Natural killer cell (primary cell): ENCODE results near the gene FRMD3. TPM values are rescaled to one million over a fixed set of nuclear protein-coding genes. Genes with fewer than 3 reads are reported as not detected.

Source experiments
- ATAC-seq, 3 donors: fragments of 150-1000 bp in 2 of 3; fragments of 200-7000 bp in 1 of 3; cut with Tn5 transposase; 1 replicate in 1 of 3; 2 replicates in 2 of 3; pipeline ENCODE4 v1.10.0; 2021; ENCODE audit warnings: mild to moderate bottlenecking in 2 of 3, moderate library complexity in 2 of 3
- DNase-seq, 2 donors: peaks; one replicate each; pipeline versions ENCODE4 v3.0.0 to v3.0.0-alpha.2; 2013 to 2021; ENCODE audit warnings: mixed read lengths in 1 of 2
- H3K27ac ChIP-seq: one replicate; pipeline ENCODE4 v1.5.1; 2013; ENCODE audit warnings: mild to moderate bottlenecking, low read length
- H3K27me3 ChIP-seq: one replicate; pipeline ENCODE4 v1.6.1; 2013; ENCODE audit warnings: low read length; ENCODE audit not compliant: control insufficient read depth, insufficient read depth
- H3K36me3 ChIP-seq: one replicate; pipeline ENCODE4 v1.6.1; 2013; ENCODE audit warnings: low read length; ENCODE audit not compliant: control insufficient read depth, insufficient read depth
- H3K4me1 ChIP-seq: one replicate; pipeline ENCODE4 v1.6.1; 2013; ENCODE audit warnings: low read length; ENCODE audit not compliant: control insufficient read depth, insufficient read depth
- H3K4me3 ChIP-seq: one replicate; pipeline ENCODE4 v1.5.1; 2013; ENCODE audit warnings: low read length
- H3K9me3 ChIP-seq: one replicate; pipeline ENCODE4 v1.6.1; 2013; ENCODE audit warnings: low read length; ENCODE audit not compliant: control insufficient read depth, insufficient read depth
- H3K27ac Mint-ChIP-seq, 2 donors: one replicate each; pipeline ENCODE4 v1.8.0; 2022; ENCODE audit warnings: mild to moderate bottlenecking in 2 of 2, mixed read lengths in 2 of 2, moderate library complexity in 1 of 2
- H3K27me3 Mint-ChIP-seq, 2 donors: one replicate each; pipeline ENCODE4 v1.8.0; 2022; ENCODE audit warnings: low read depth in 2 of 2, mixed read lengths in 2 of 2
- H3K36me3 Mint-ChIP-seq: one replicate; pipeline ENCODE4 v1.8.0; 2022; ENCODE audit warnings: mixed read lengths
- H3K4me1 Mint-ChIP-seq, 2 donors: one replicate each; pipeline ENCODE4 v1.8.0; 2022; ENCODE audit warnings: mixed read lengths in 2 of 2
- H3K4me3 Mint-ChIP-seq: one replicate; pipeline ENCODE4 v1.8.0; 2022; ENCODE audit warnings: mild to moderate bottlenecking, moderate library complexity, mixed read lengths
- H3K9me3 Mint-ChIP-seq, 2 donors: one replicate each; pipeline ENCODE4 v1.8.0; 2022; ENCODE audit warnings: mixed read lengths in 2 of 2
- WGBS: methylation state at CpG from one replicate; pipeline ENCODE4 v1.1.7; 2013; ENCODE audit warnings: missing lambda C conversion rate; ENCODE audit not compliant: insufficient coverage; 5-methylcytosine and 5-hydroxymethylcytosine counted together
- intact Hi-C: fragments of 100-400 bp; cut with micrococcal nuclease; formaldehyde crosslinking; loops from one replicate; pipeline ENCODE4 v1.14.2; 2022
- total RNA-seq, 4 donors: library from RNA; stranded (reverse); fragments of 120-200 nt in 1 of 4; gene quantifications; one replicate each; pipeline versions ENCODE4 v1.2.3 to v1.2.4, GENCODE V29; 2013 to 2022
- TF ChIP-seq, protein P1 (sequence below): fragments of 200-600 bp; IDR thresholded peaks from one replicate; pipeline ENCODE4 v1.8.0; 2022; ENCODE audit warnings: antibody characterized with exemption

The FRMD3 gene
- total RNA-seq, 3 donors from 2014 or later (not counting 1 experiment from before 2014, with no cell fraction given): 1.2 to 2.4 (median 2.1) TPM

DNA sequence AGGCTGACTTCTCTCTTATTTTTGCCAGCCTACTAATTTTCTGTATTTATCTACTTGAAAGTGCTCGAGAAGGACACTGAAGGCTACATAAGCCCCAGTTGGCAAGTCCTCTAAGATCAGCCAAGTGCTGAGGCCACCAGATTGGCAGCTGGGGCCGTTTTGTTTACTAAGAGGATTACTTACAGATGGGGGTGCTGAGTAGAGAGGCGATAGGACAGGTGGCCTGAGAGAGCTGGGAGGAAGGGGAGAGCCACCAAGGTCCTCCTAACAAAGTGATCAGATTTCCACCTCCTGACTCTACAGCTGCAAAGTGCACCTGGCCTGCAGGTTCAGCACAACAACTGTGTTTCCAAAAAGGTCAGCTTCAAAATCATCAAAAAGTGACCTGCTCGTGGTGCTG, 32.9 kb downstream of the FRMD3 start:
- Histone ChIP-seq H3K9me3 (no peaks in the 10 kb centered on the region), H3K27me3 (no peaks in the 10 kb centered on the region), H3K36me3 (no peaks in the 10 kb centered on the region), H3K27ac (no peak overlapping the region), H3K4me1 (peaks cover 9% of the 10 kb centered on the region), H3K4me3 (no peak overlapping the region)
- TF ChIP-seq, protein P1, sequence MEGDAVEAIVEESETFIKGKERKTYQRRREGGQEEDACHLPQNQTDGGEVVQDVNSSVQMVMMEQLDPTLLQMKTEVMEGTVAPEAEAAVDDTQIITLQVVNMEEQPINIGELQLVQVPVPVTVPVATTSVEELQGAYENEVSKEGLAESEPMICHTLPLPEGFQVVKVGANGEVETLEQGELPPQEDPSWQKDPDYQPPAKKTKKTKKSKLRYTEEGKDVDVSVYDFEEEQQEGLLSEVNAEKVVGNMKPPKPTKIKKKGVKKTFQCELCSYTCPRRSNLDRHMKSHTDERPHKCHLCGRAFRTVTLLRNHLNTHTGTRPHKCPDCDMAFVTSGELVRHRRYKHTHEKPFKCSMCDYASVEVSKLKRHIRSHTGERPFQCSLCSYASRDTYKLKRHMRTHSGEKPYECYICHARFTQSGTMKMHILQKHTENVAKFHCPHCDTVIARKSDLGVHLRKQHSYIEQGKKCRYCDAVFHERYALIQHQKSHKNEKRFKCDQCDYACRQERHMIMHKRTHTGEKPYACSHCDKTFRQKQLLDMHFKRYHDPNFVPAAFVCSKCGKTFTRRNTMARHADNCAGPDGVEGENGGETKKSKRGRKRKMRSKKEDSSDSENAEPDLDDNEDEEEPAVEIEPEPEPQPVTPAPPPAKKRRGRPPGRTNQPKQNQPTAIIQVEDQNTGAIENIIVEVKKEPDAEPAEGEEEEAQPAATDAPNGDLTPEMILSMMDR: no peak
- H3K36me3 Mint-ChIP-seq: no peaks in the 10 kb centered on the region
- peaks cover 23 to 25% of the 10 kb centered on the region in 2 donors for H3K4me1 Mint-ChIP-seq
- H3K27ac Mint-ChIP-seq: no peak overlapping the region
- no peak for DNase-seq
- no peaks in the 10 kb centered on the region for H3K9me3 Mint-ChIP-seq
- no peaks in the 10 kb centered on the region for H3K27me3 Mint-ChIP-seq
- 73% methylated on average over 4 of the region's 4 CpGs for WGBS
- intact Hi-C loops: no loop called here
- no peak overlapping the region for H3K4me3 Mint-ChIP-seq
- ATAC-seq: no peak

DNA sequence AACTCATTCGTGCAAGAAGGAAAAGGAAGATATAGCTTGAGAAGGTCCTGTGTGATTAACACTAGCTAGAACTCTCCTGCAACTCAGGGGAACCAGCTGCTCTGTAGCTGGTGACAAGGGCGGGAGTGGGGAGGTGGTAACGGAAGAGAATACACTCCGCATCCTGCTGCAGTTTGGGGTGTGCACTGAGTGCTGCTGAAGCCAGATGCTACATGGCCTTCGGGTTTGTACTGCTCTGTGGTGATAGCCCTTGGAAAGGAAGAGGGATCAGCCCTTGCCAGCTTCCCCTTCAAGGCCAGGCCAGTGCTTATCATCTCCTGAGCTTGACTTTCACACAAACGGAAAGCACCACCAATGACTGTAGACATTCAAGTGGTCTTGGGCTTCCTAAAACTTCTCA, 34.3 kb downstream of the FRMD3 start:
- H3K27me3 ChIP-seq: no peaks in the 10 kb centered on the region
- TF ChIP-seq, protein P1: no peak
- H3K4me3 ChIP-seq: no peak overlapping the region
- DNase-seq (no peak), ATAC-seq (no peak)
- H3K4me1 Mint-ChIP-seq: peaks cover 13% of the 10 kb centered on the region in 2 donors
- no peak overlapping the region for H3K27ac Mint-ChIP-seq
- no peaks in the 10 kb centered on the region for H3K9me3 ChIP-seq
- H3K36me3 ChIP-seq: no peaks in the 10 kb centered on the region
- H3K4me1 ChIP-seq: peaks cover 9% of the 10 kb centered on the region
- intact Hi-C loops: no loop called here
- H3K9me3 Mint-ChIP-seq: no peaks in the 10 kb centered on the region
- H3K4me3 Mint-ChIP-seq: no peak overlapping the region
- peaks cover 0 to 10% of the 10 kb centered on the region in 2 donors for H3K27me3 Mint-ChIP-seq
- H3K36me3 Mint-ChIP-seq: no peaks in the 10 kb centered on the region
- WGBS: 85% methylated on average over 6 of the region's 6 CpGs
- no peak overlapping the region for H3K27ac ChIP-seq

DNA sequence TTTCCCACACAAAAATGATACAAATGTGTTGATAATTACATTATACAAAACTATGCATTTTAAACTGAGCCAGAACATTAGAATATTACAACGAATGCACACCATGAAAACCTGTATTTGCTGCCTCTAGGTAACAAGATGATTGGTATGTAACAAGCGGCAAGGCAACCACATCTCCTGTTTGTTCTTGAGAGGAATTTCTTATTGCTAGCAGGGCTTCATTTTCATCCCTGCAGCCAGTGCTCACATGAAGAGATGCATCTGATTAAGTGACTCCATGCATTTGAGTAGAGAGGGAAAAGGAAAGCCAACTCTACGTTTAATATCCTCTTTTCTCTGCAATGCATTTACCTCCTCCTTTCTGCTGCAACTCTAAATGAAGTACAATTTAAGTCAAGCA, 36.6 kb downstream of the FRMD3 start:
- Histone ChIP-seq H3K4me1 (no peaks in the 10 kb centered on the region), H3K4me3 (no peak overlapping the region), H3K27ac (no peak overlapping the region), H3K9me3 (no peaks in the 10 kb centered on the region), H3K36me3 (no peaks in the 10 kb centered on the region), H3K27me3 (no peaks in the 10 kb centered on the region)
- no peak overlapping the region for H3K4me3 Mint-ChIP-seq
- peaks cover 0 to 18% of the 10 kb centered on the region in 2 donors for H3K27me3 Mint-ChIP-seq
- no peak overlapping the region for H3K27ac Mint-ChIP-seq
- intact Hi-C loops: no loop called here
- no peaks in the 10 kb centered on the region for H3K36me3 Mint-ChIP-seq
- ATAC-seq (no peak), DNase-seq (no peak)
- no peaks in the 10 kb centered on the region for H3K9me3 Mint-ChIP-seq
- TF ChIP-seq, protein P1: no peak
- 100% methylated on average over 2 of the region's 3 CpGs for whole genome bisulfite sequencing
- no peaks in the 10 kb centered on the region for H3K4me1 Mint-ChIP-seq

DNA sequence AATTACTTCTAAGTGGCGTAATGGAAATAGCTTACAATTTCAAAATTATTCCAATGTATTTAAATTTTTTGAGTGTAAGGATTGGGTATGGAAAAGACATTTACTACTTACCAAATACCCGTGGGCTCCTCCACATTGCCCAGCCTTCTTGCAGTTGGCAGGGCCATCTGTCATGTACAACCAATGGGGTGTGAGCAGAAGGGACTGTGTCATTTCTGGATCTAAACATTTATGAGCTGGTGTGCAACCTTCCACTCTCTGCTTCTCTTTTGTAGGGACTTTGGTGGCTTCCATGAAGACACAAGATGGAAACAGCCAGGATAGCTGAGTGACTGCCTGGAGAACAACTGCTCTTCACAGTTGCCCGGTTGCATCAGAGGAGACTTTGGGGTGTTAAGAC, 40.8 kb downstream of the FRMD3 start:
- no peaks in the 10 kb centered on the region for H3K9me3 ChIP-seq
- no peak overlapping the region for H3K27ac ChIP-seq
- Mint-ChIP-seq H3K36me3 (no peaks in the 10 kb centered on the region), H3K27me3 (peaks cover 3 to 18% of the 10 kb centered on the region in 2 donors), H3K27ac (no peak overlapping the region), H3K9me3 (no peaks in the 10 kb centered on the region), H3K4me3 (no peak overlapping the region), H3K4me1 (no peaks in the 10 kb centered on the region)
- no peak overlapping the region for H3K4me3 ChIP-seq
- no peaks in the 10 kb centered on the region for H3K36me3 ChIP-seq
- intact Hi-C loops: no loop called here
- ATAC-seq: no peak
- H3K4me1 ChIP-seq: no peaks in the 10 kb centered on the region
- WGBS: 88% methylated on average over 1 of the region's 3 CpGs
- TF ChIP-seq, protein P1: no peak
- no peak for DNase-seq
- H3K27me3 ChIP-seq: no peaks in the 10 kb centered on the region
